B cell (primary cell): ENCODE results near the gene PPP6R2. TPM values are rescaled to one million over a fixed set of nuclear protein-coding genes. Genes with fewer than 3 reads are reported as not detected.

Experiments
- ATAC-seq: fragments of 200-7000 bp; cut with Tn5 transposase; one replicate; pipeline ENCODE4 v1.10.0; 2021; ENCODE audit warnings: low read depth, mild to moderate bottlenecking, moderate number of reproducible peaks, moderate library complexity
- CTCF ChIA-PET: fragments of 350-600 bp; sonication (Branson Sonifier 250); formaldehyde crosslinking; loops from one replicate; lab custom pipeline; 2021; ENCODE audit warnings: antibody characterized with exemption, inconsistent platforms; lab: Charles Lee
- POLR2A ChIA-PET: fragments of 350-600 bp; sonication (Branson Sonifier 250); formaldehyde crosslinking; loops from one replicate; lab custom pipeline; 2021; ENCODE audit warnings: antibody characterized with exemption; lab: Charles Lee
- DNase-seq: peaks from one replicate; pipeline ENCODE4 v3.0.0; 2013
- H2AFZ ChIP-seq: 2 replicates; pipeline ENCODE4 v1.6.1; 2012; ENCODE audit warnings: mild to moderate bottlenecking, low read depth, low read length; ENCODE audit not compliant: insufficient read depth, poor library complexity, severe bottlenecking
- H3K27ac ChIP-seq, 2 donors: 1 replicate in 1 of 2; 2 replicates in 1 of 2; pipeline ENCODE4 v1.5.1; 2012 to 2013; ENCODE audit warnings: low read length in 2 of 2, mild to moderate bottlenecking in 2 of 2, moderate library complexity in 1 of 2
- H3K27me3 ChIP-seq, 4 experiments: fragments of 200-600 bp in 1 of 4; sonication (generic) in 1 of 4; replicated peaks in 1 of 4; 1 replicate in 2 of 4; 2 replicates in 2 of 4; pipeline versions ENCODE4 v1.6.1 to v1.7.0; 2013 to 2016; ENCODE audit warnings: low read length in 3 of 4, mild to moderate bottlenecking in 2 of 4, mixed read lengths in 1 of 4, moderate library complexity in 1 of 4; ENCODE audit not compliant: insufficient read depth in 4 of 4, control insufficient read depth in 3 of 4; ENCODE audit errors: control extremely low read depth in 1 of 4
- H3K36me3 ChIP-seq, 2 experiments: replicated peaks in 1 of 2; 1 replicate in 1 of 2; 2 replicates in 1 of 2; pipeline versions ENCODE4 v1.6.1 to v1.7.1; 2013; ENCODE audit warnings: low read length in 1 of 2; ENCODE audit not compliant: insufficient read depth in 2 of 2, control insufficient read depth in 1 of 2; ENCODE audit errors: control extremely low read depth in 1 of 2, extremely low read depth in 1 of 2
- H3K4me1 ChIP-seq, 2 donors: fragments of 200-600 bp in 1 of 2; sonication (generic) in 1 of 2; 1 replicate in 1 of 2; 2 replicates in 1 of 2; pipeline versions ENCODE4 v1.5.1 to v1.6.1; 2013 to 2017; ENCODE audit warnings: low read length in 2 of 2; ENCODE audit not compliant: control insufficient read depth in 2 of 2, insufficient read depth in 2 of 2
- H3K4me2 ChIP-seq: replicated peaks from 2 replicates; pipeline ENCODE3; 2012; ENCODE audit warnings: mild to moderate bottlenecking, low read depth, low read length; ENCODE audit not compliant: poor library complexity, severe bottlenecking
- H3K4me3 ChIP-seq, 5 experiments: fragments of 200-600 bp in 1 of 5; sonication (generic) in 1 of 5; 1 replicate in 3 of 5; 2 replicates in 2 of 5; pipeline versions ENCODE4 v1.5.1 to v1.7.0; 2011 to 2016; ENCODE audit warnings: low read length in 4 of 5, mild to moderate bottlenecking in 4 of 5, low read depth in 2 of 5, control low read depth in 1 of 5, moderate library complexity in 1 of 5; ENCODE audit not compliant: insufficient read depth in 1 of 5; ENCODE audit errors: control extremely low read depth in 1 of 5, extremely low read depth in 1 of 5
- H3K79me2 ChIP-seq: fragments of 200-600 bp; sonication (generic); one replicate; pipeline ENCODE4 v1.6.0; 2016; ENCODE audit warnings: low read length; ENCODE audit not compliant: control insufficient read depth, insufficient read depth
- H3K9ac ChIP-seq: fragments of 200-600 bp; sonication (generic); 2 replicates; pipeline ENCODE4 v1.6.1; 2017; ENCODE audit warnings: mild to moderate bottlenecking, low read length, moderate library complexity
- H3K9me3 ChIP-seq, 3 donors: one replicate each; pipeline versions ENCODE4 v1.6.1 to v1.7.1; 2013; ENCODE audit warnings: low read length in 2 of 3; ENCODE audit not compliant: control insufficient read depth in 2 of 3, insufficient read depth in 1 of 3; ENCODE audit errors: control extremely low read depth in 1 of 3
- H4K20me1 ChIP-seq: 2 replicates; pipeline ENCODE4 v1.6.0; 2012; ENCODE audit warnings: mild to moderate bottlenecking, low read length; ENCODE audit not compliant: insufficient read depth, control insufficient read depth, poor library complexity, severe bottlenecking
- H3K27ac Mint-ChIP-seq: one replicate; pipeline ENCODE4 v1.8.0; 2021; ENCODE audit warnings: mixed read lengths
- H3K27me3 Mint-ChIP-seq: one replicate; pipeline ENCODE4 v1.8.0; 2021; ENCODE audit warnings: mixed read lengths
- H3K4me1 Mint-ChIP-seq: one replicate; pipeline ENCODE4 v1.8.0; 2021; ENCODE audit warnings: mixed read lengths
- H3K4me3 Mint-ChIP-seq: one replicate; pipeline ENCODE4 v1.8.0; 2021; ENCODE audit warnings: mixed read lengths
- H3K9me3 Mint-ChIP-seq: one replicate; pipeline ENCODE4 v1.8.0; 2022; ENCODE audit warnings: mixed read lengths; ENCODE audit not compliant: insufficient read depth
- EZH2 ChIP-seq: IDR thresholded peaks from 2 replicates; pipeline ENCODE4 v1.6.1; 2012; ENCODE audit warnings: borderline replicate concordance, low read depth, mild to moderate bottlenecking, moderate library complexity, low read length; ENCODE audit not compliant: insufficient read depth, poor library complexity, severe bottlenecking
- WGBS: methylation state at CpG from one replicate; pipeline ENCODE4 v1.1.5; 2013; ENCODE audit warnings: missing lambda C conversion rate; ENCODE audit not compliant: insufficient coverage; 5-methylcytosine and 5-hydroxymethylcytosine counted together
- intact Hi-C: fragments of 100-400 bp; cut with micrococcal nuclease; formaldehyde crosslinking; loops from one replicate; pipeline ENCODE4 v1.10.0; 2022
- polyA plus RNA-seq: library from polyadenylated mRNA; depleted of rRNA; stranded (reverse); fragments of >200 nt; gene quantifications from 2 replicates; pipeline ENCODE4 v1.2.3, GENCODE V29; 2012
- total RNA-seq, 2 donors: library from RNA; stranded (reverse); fragments of 120-200 nt in 1 of 2; gene quantifications; 1 replicate in 1 of 2; 2 replicates in 1 of 2; pipeline versions ENCODE4 v1.2.3 to v1.2.4, GENCODE V29; 2013 to 2022
- TF ChIP-seq, protein P1 (sequence below): fragments of 200-600 bp; IDR thresholded peaks from one replicate; pipeline ENCODE4 v1.8.0; 2022; ENCODE audit warnings: antibody characterized with exemption, mild to moderate bottlenecking

The PPP6R2 gene
- total and polyA plus RNA-seq, 2 donors (not counting 1 experiment from before 2014, with no cell fraction given) = 91.4 to 98.7 TPM

DNA sequence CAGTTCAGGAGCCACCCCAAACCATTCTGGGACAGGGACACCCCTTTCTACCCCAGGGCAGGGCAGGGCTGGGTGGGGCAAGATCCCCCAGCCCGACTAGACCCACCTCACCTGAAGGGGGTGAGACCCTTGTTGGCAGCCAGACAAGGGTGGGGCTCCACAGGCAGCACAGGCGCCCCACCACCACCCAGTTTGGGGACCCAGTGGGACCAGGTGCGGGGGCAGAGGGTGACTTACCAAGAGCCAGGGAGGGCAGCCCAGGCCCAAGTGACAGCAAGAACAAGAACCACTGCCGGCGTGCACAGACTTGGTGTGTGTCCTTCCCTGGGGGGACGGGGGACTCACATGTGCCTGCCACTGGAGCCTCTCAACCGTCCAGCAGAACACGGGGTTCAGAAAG lies 140.4 kb downstream of the PPP6R2 start:
- peaks cover 25% of the 10 kb centered on the region for H3K4me1 Mint-ChIP-seq
- H3K36me3 ChIP-seq = no peaks in the 10 kb centered on the region
- peak overlapping the region; percentile 5 for H3K4me2 ChIP-seq
- TF ChIP-seq, protein P1, sequence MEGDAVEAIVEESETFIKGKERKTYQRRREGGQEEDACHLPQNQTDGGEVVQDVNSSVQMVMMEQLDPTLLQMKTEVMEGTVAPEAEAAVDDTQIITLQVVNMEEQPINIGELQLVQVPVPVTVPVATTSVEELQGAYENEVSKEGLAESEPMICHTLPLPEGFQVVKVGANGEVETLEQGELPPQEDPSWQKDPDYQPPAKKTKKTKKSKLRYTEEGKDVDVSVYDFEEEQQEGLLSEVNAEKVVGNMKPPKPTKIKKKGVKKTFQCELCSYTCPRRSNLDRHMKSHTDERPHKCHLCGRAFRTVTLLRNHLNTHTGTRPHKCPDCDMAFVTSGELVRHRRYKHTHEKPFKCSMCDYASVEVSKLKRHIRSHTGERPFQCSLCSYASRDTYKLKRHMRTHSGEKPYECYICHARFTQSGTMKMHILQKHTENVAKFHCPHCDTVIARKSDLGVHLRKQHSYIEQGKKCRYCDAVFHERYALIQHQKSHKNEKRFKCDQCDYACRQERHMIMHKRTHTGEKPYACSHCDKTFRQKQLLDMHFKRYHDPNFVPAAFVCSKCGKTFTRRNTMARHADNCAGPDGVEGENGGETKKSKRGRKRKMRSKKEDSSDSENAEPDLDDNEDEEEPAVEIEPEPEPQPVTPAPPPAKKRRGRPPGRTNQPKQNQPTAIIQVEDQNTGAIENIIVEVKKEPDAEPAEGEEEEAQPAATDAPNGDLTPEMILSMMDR = no peak
- TF ChIP-seq EZH2 = no peak
- no peak overlapping the region for H3K4me3 Mint-ChIP-seq
- H3K9me3 Mint-ChIP-seq = no peaks in the 10 kb centered on the region
- H3K9me3 ChIP-seq = peaks cover 0 to 3% (median 0%) of the 10 kb centered on the region in 3 donors
- no peak overlapping the region for H2AFZ ChIP-seq
- H3K9ac ChIP-seq = no peak overlapping the region
- H3K27me3 Mint-ChIP-seq = peaks cover 4% of the 10 kb centered on the region
- peaks cover 0 to 26% (median 7%) of the 10 kb centered on the region in 4 experiments for H3K27me3 ChIP-seq
- no peak overlapping the region for H3K27ac Mint-ChIP-seq
- DNase-seq (no peak), ATAC-seq (no peak)
- 89% methylated on average over 8 of the region's 8 CpGs for WGBS
- ChIA-PET POLR2A (no interaction called here), CTCF (interaction anchor here (1.8 kb wide), 1 partner anchor 10 kb away, joined by 4 read pairs; no protein-coding TSS in a partner anchor)
- no peak overlapping the region for H3K27ac ChIP-seq
- H3K4me3 ChIP-seq = no peak overlapping the region
- peaks cover 16 to 31% of the 10 kb centered on the region in 2 donors for H3K4me1 ChIP-seq
- intact Hi-C loops = no loop called here
- peaks cover 4% of the 10 kb centered on the region for H3K79me2 ChIP-seq
- H4K20me1 ChIP-seq = peaks cover 5% of the 10 kb centered on the region

DNA sequence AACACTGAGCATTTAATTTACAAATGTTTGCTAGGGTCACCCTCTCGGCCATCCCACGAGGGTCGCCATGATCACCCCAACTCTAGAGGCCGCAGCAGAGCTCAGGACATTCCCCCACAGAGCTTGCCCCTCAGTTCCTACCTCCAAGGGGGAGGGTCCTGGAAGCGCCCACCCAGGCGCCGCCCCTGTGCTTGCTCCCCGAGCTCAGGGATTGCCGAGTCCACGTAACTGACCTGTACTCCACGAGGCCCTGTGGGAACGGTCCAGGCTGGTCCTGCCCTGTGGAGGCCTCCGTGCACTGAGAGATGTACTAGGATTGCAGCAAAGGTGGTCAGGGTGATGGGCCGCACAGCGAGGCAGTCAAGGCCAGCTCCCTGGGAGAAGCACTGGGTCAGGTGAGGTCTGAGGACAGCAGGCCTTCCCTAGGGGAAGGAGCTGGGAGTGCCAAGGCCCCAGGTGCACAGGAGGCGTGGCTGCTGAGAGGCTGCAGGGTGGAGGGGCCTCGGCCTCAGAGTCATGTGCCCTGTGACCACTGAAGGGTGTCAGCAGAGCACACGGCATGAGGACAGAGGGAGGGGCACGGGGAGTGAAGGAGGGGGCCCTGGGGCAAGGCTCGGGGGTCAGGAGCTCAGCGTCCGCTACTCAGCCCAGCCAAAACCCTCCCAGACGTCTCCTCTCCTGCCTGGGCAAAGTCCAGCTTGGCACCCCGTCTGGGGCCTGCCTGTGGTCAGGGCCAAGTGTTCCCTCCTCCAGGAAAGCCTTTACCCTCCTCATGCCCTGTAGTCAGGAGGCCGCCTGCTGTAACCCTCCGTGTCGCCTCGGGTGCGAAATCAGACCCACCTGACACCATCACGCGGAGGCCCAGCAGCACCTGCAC lies 141.1 kb downstream of the PPP6R2 start:
- H3K79me2 ChIP-seq = peaks cover 4% of the 10 kb centered on the region
- no peaks in the 10 kb centered on the region for H3K36me3 ChIP-seq
- 78% methylated on average over 29 of the region's 31 CpGs for WGBS
- H3K4me1 ChIP-seq = peaks cover 16 to 31% of the 10 kb centered on the region in 2 donors
- TF ChIP-seq EZH2 = no peak
- TF ChIP-seq, protein P1 = no peak
- no peak overlapping the region for H2AFZ ChIP-seq
- peaks cover 25% of the 10 kb centered on the region for H3K4me1 Mint-ChIP-seq
- peaks cover 5% of the 10 kb centered on the region for H4K20me1 ChIP-seq
- H3K4me3 ChIP-seq = no peak overlapping the region
- H3K4me3 Mint-ChIP-seq = peak overlapping the region; percentile 39
- H3K27me3 Mint-ChIP-seq = peaks cover 4% of the 10 kb centered on the region
- ChIA-PET POLR2A (interaction anchor here (0.6 to 0.7 kb wide), 2 partner anchors 81 to 544 kb away, joined by 3 read pairs; no protein-coding TSS in a partner anchor), CTCF (interaction anchor here (0.9 to 1.8 kb wide), 3 partner anchors 11 to 136 kb away, joined by 3 to 4 read pairs (median 4); no protein-coding TSS in a partner anchor)
- H3K27ac ChIP-seq = no peak overlapping the region
- H3K9ac ChIP-seq = no peak overlapping the region
- no peaks in the 10 kb centered on the region for H3K9me3 Mint-ChIP-seq
- no peak overlapping the region for H3K4me2 ChIP-seq
- peaks cover 0 to 26% (median 7%) of the 10 kb centered on the region in 4 experiments for H3K27me3 ChIP-seq
- intact Hi-C loops = no loop called here
- ATAC-seq = peak; percentile 41
- DNase-seq = peak; percentile 45
- H3K27ac Mint-ChIP-seq = peak overlapping the region; percentile 37
- H3K9me3 ChIP-seq = peaks cover 0 to 3% (median 0%) of the 10 kb centered on the region in 3 donors
